Cardiac muscle cell (in vitro differentiated cells and primary cell): Measurements from ENCODE around the gene CD7. TPM values are rescaled to one million over a fixed set of nuclear protein-coding genes. Genes with fewer than 3 reads are reported as not detected.
A peak's percentile ranks its signal among the peaks of the same experiment; 100 is the strongest.

ENCODE experiments used
- DNase-seq, 2 donors: peaks; one replicate each; pipeline versions ENCODE4 v3.0.0 to v3.0.0-alpha.2; 2010 to 2017; ENCODE audit warnings: low read depth in 1 of 2, low spot score in 1 of 2
- H3K27ac ChIP-seq: fragments of 200-600 bp; sonication (generic); 2 replicates; pipeline ENCODE4 v1.5.1; 2016
- H3K27me3 ChIP-seq: fragments of 200-600 bp; sonication (generic); 2 replicates; pipeline ENCODE4 v1.6.0; 2016; ENCODE audit warnings: control low read depth
- H3K36me3 ChIP-seq: fragments of 200-600 bp; sonication (generic); 2 replicates; pipeline ENCODE4 v1.5.1; 2016; ENCODE audit warnings: control low read depth
- H3K4me1 ChIP-seq: fragments of 200-600 bp; sonication (generic); 2 replicates; pipeline ENCODE4 v1.8.1; 2017; ENCODE audit warnings: low read depth, mild to moderate bottlenecking, mixed run types
- H3K4me3 ChIP-seq: fragments of 200-600 bp; sonication (generic); 2 replicates; pipeline ENCODE4 v1.5.1; 2016; ENCODE audit warnings: mild to moderate bottlenecking
- H3K9me3 ChIP-seq: fragments of 200-600 bp; sonication (generic); 2 replicates; pipeline ENCODE4 v1.5.1; 2017; ENCODE audit warnings: low read depth, mild to moderate bottlenecking, control low read depth
- CTCF ChIP-seq: IDR thresholded peaks from 2 replicates; pipeline ENCODE4 v1.5.1; 2012; ENCODE audit warnings: low read depth, mild to moderate bottlenecking, low read length
- polyA plus RNA-seq: library from polyadenylated mRNA; unstranded; fragments of >200 nt; fragmentation: Nextera tagmentation; extraction: Ambion mirVana; gene quantifications from 2 replicates; pipeline ENCODE4 v1.2.1, GENCODE V29; 2016
- total RNA-seq: library from RNA; depleted of rRNA; stranded (reverse); fragments of >200 nt; gene quantifications from 2 replicates; pipeline ENCODE4 v1.2.3, GENCODE V29; 2016

CD7 gene
- total and polyA plus RNA-seq, 2 experiments from 2014 or later, result 0.38 TPM; not detected in 1

- H3K36me3 ChIP-seq, result no peaks in the 10 kb centered on the region
- H3K9me3 ChIP-seq, result no peaks in the 10 kb centered on the region
- no peak overlapping the region for H3K27ac ChIP-seq
- TF ChIP-seq CTCF, result no peak
- peaks cover 94% of the 10 kb centered on the region for H3K27me3 ChIP-seq
- peaks cover 20% of the 10 kb centered on the region for H3K4me1 ChIP-seq
- peak in 1 of 2 donors; percentile 27 for DNase-seq
- no peak overlapping the region for H3K4me3 ChIP-seq
Observed at GRCh38 chr17:82334622-82335394, 17.4 kb upstream of the CD7 start.

- H3K9me3 ChIP-seq, result no peaks in the 10 kb centered on the region
- no peak for DNase-seq
- no peak for TF ChIP-seq CTCF
- H3K27ac ChIP-seq, result no peak overlapping the region
- peaks cover 20% of the 10 kb centered on the region for H3K4me1 ChIP-seq
- peaks cover 94% of the 10 kb centered on the region for H3K27me3 ChIP-seq
- H3K4me3 ChIP-seq, result no peak overlapping the region
- no peaks in the 10 kb centered on the region for H3K36me3 ChIP-seq
Observed at GRCh38 chr17:82334204-82334621, 16.8 kb upstream of the CD7 start.

- Histone ChIP-seq H3K4me3 (no peak within 1 kb of the TSS), H3K4me1 (peaks cover 24% of the 10 kb centered on the region), H3K9me3 (no peaks in the 10 kb centered on the region), H3K27ac (no peak within 1 kb of the TSS), H3K27me3 (peaks cover 91% of the 10 kb centered on the region), H3K36me3 (no peaks in the 10 kb centered on the region)
- DNase-seq, result peak in 1 of 2 donors; percentile 40
- TF ChIP-seq CTCF, result no peak
Observed at GRCh38 chr17:82333279-82334171, 16.1 kb upstream of the CD7 start, which contains the start of gene SECTM1. Gene SECTM1 (minus strand): TSS chr17:82333766. CDS start chr17:82327240, 6,526 bp downstream.

- no peaks in the 10 kb centered on the region for H3K9me3 ChIP-seq
- TF ChIP-seq CTCF, result no peak
- H3K4me1 ChIP-seq, result peaks cover 30% of the 10 kb centered on the region
- H3K27me3 ChIP-seq, result peaks cover 83% of the 10 kb centered on the region
- H3K27ac ChIP-seq, result no peak overlapping the region
- no peaks in the 10 kb centered on the region for H3K36me3 ChIP-seq
- no peak overlapping the region for H3K4me3 ChIP-seq
- DNase-seq, result peak in 1 of 2 donors; percentile 41
Observed at GRCh38 chr17:82332669-82333278, 15.4 kb upstream of the CD7 start.

GRCh38 chr17:82331345-82331939 lies 14.0 kb upstream of the CD7 start:
- Histone ChIP-seq H3K4me3 (no peak overlapping the region), H3K36me3 (no peaks in the 10 kb centered on the region), H3K27ac (no peak overlapping the region), H3K9me3 (no peaks in the 10 kb centered on the region), H3K27me3 (peaks cover 70% of the 10 kb centered on the region), H3K4me1 (peaks cover 32% of the 10 kb centered on the region)
- DNase-seq, result no peak
- no peak for TF ChIP-seq CTCF
